AG04449 (cell line): Measurements from ENCODE around the gene RHBDL3.

ENCODE experiments used
- CTCF ChIA-PET: fragments of 350-600 bp; formaldehyde crosslinking; extraction: SDS; loops from one replicate; lab custom pipeline; 2021; ENCODE audit warnings: antibody characterized with exemption; lab: Yijun Ruan, JAX
- POLR2A ChIA-PET: fragments of 400-600, 350-600 bp; formaldehyde crosslinking; extraction: SDS; loops from one replicate; lab custom pipeline; 2020; ENCODE audit warnings: antibody characterized with exemption, inconsistent platforms; lab: Yijun Ruan, JAX
- DNase-seq: peaks from one replicate; pipeline ENCODE4 v3.0.0-alpha.2; 2010; ENCODE audit warnings: low read depth, low spot score
- H3K4me3 ChIP-seq: 2 replicates; pipeline ENCODE4 v1.5.1; 2011; ENCODE audit warnings: low read depth, mild to moderate bottlenecking, control low read depth, low read length
- CTCF ChIP-seq: IDR thresholded peaks from one replicate; pipeline ENCODE4 v1.5.1; 2011; ENCODE audit warnings: mild to moderate bottlenecking, moderate library complexity, low read length, control low read depth, inconsistent platforms; ENCODE audit not compliant: insufficient read depth; ENCODE audit errors: missing control alignments

Gene RHBDL3

GRCh38 chr17:32299580-32300164, 34.0 kb downstream of the RHBDL3 start:
- CTCF ChIA-PET: no interaction called here
- no peak for DNase-seq
- POLR2A ChIA-PET: no interaction called here
- no peak overlapping the region for H3K4me3 ChIP-seq
- TF ChIP-seq CTCF: no peak

GRCh38 chr17:32302037-32302436, 36.4 kb downstream of the RHBDL3 start:
- DNase-seq: no peak
- no peak for TF ChIP-seq CTCF
- POLR2A ChIA-PET: no interaction called here
- CTCF ChIA-PET: no interaction called here
- H3K4me3 ChIP-seq: no peak overlapping the region

GRCh38 chr17:32302860-32303649, 37.4 kb downstream of the RHBDL3 start:
- POLR2A ChIA-PET: no interaction called here
- H3K4me3 ChIP-seq: no peak overlapping the region
- CTCF ChIA-PET: no interaction called here
- TF ChIP-seq CTCF: no peak
- DNase-seq: no peak

GRCh38 chr17:32303781-32304288, 38.2 kb downstream of the RHBDL3 start:
- POLR2A ChIA-PET: no interaction called here
- DNase-seq: no peak
- H3K4me3 ChIP-seq: no peak overlapping the region
- CTCF ChIA-PET: interaction anchor here (1.4 kb wide), 1 partner anchor 16 kb away, joined by 5 read pairs; no protein-coding TSS in a partner anchor
- TF ChIP-seq CTCF: no peak

GRCh38 chr17:32305049-32305448, 39.4 kb downstream of the RHBDL3 start:
- no peak for DNase-seq
- ChIA-PET CTCF (interaction anchor here (1.4 kb wide), 1 partner anchor 15 kb away, joined by 5 read pairs; no protein-coding TSS in a partner anchor), POLR2A (no interaction called here)
- TF ChIP-seq CTCF: no peak
- H3K4me3 ChIP-seq: no peak overlapping the region

GRCh38 chr17:32307658-32308057, 42.0 kb downstream of the RHBDL3 start:
- POLR2A ChIA-PET: no interaction called here

More at GRCh38 chr17:32307658-32308057, 42.0 kb downstream of the RHBDL3 start:
- no peak overlapping the region for H3K4me3 ChIP-seq
- CTCF ChIA-PET: interaction anchor here (1.6 to 2.5 kb wide), 2 partner anchors 9 to 11 kb away, joined by 3 to 12 read pairs; no protein-coding TSS in a partner anchor
- TF ChIP-seq CTCF: no peak
- no peak for DNase-seq
